GM18511 (cell line): Measurements from ENCODE around the gene MRAP.

ENCODE experiments used
- ATAC-seq: cut with Tn5 transposase; IDR thresholded peaks from one replicate; pipeline ENCODE4 v1.9.1; 2021; ENCODE audit warnings: mild to moderate bottlenecking, moderate library complexity; ENCODE audit not compliant: unreplicated experiment

The MRAP gene

GRCh38 chr21:32321480-32321879 lies 22.8 kb downstream of the MRAP start:
- no peak for ATAC-seq

- ATAC-seq: no peak
Measured at GRCh38 chr21:32322103-32322502, 23.4 kb downstream of the MRAP start.

- no peak for ATAC-seq
Measured at GRCh38 chr21:32322676-32323075, 24.0 kb downstream of the MRAP start.

DNA sequence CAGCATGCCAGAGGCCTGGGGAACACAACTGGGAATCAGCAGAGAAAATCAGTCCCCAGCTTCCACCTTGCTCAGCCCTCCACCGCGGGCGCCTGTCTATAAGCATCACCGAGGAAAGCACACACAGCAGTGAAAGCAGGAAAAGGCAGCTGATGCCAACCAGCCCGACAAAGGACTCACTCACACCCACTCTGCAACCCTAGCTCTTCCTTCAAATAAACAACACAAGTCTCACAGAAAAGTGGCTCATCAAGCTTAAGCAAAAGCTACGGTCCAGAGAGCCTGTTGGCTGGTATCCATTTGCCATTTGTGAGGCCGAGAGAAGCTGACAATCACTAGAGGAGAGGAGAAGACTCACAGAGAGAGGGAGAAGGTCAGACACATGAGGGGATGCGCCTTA lies 27.1 kb downstream of the MRAP start:
- no peak for ATAC-seq

GRCh38 chr21:32328595-32328994 lies 29.9 kb downstream of the MRAP start:
- no peak for ATAC-seq

GRCh38 chr21:32329331-32329730 lies 30.7 kb downstream of the MRAP start:
- no peak for ATAC-seq

DNA sequence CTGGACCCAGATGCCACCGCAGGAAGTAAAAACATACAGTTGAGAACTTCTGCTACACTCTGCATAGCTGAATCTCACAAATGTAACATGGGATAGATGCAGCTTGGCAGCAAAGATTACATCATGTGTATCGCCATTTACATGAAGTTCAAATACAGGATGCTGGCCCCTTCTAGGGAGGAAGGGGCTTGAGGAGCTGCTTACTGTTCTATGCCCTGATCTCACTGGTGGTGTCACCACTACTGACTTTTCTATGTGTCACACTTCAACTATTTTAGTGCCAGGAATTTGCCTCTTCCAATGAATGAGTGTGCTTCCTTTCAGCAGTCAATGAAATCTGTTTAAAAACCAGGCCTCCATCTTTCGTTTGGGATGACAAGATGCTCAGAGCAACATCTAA lies 31.1 kb downstream of the MRAP start:
- no peak for ATAC-seq

DNA sequence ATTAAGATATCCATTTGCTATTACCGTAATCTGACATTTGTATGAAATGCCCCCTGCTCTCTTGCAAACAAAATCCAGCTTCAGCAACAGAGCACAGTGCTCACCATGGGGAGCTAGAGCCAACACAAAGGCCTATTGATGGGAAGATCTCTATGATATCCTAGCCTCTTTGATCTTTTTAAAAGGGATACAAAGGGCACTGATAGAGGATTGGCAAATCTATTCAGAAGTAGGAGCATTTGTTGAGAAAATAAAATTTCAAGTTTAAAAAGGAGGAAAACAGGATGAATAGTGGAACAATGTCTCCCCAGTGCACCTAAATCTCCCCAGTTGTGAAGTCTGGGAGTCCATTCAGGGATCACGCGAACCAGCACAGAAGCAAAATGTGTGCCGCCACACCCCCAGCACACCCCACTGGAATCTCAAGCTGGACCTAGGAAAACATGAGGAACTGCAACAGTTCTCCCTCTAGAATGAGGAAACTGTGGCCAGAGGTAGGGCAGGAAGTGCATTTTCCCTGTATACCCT lies 32.2 kb downstream of the MRAP start:
- ATAC-seq: no peak

- ATAC-seq: no peak
Measured at GRCh38 chr21:32331444-32332305, 33.0 kb downstream of the MRAP start.

DNA sequence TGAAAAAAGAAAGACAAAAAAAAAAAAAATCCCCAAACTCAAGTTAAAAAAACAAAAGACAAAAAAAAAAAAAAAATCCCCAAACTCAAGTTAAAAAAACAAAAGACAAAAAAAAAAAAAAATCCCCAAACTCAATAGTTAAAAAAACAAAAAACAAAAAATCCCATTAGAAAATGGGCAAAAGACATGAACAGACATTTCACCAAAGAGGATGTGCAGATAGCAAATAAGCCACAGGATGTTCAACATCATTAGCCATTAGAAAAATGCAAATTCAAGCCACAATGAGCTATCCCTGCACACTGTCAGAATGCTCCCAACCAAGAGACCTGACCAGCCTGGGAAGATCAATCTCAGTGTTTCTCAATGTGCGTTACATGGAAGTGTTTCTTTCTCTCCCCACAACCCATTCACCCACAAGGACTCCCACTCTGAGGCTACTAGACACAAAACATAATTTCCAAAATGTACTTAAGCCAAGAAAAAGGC lies 33.9 kb downstream of the MRAP start:
- ATAC-seq: no peak

DNA sequence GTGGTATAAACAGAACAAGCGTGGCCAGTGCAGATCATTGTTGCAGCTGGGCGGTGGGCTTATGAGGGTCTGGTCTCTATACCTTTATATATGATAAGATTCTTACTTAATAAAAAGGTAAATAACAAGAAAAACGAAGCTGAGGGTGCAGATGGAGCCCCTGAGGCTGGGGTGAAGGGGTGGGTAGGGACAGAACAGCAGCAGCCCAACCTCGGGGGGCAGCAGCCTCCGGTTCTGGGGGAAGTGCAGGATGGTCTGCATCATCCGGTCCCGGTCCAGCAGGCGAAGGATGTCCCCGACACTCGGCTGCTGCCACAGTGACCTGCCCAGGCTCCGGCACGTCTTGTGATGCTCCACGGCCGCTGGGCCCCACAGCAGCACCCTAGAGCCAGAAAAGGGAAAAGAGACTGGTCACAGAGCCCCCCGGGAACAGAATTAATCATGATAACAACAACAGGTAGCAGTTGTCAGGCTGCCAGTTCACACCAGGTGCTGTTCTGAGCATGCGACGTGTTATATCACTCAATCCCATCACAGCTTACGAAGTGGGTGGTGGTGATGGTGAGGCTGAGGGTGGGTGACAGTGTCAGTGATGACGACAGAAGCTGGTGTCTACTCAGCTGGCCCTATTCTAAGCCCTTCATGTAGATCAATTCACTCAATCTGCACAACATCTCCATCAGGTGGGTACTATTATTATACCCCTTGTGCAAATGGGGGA lies 35.5 kb downstream of the MRAP start:
- no peak for ATAC-seq

GRCh38 chr21:32334980-32335531 lies 36.4 kb downstream of the MRAP start:
- ATAC-seq: no peak

DNA sequence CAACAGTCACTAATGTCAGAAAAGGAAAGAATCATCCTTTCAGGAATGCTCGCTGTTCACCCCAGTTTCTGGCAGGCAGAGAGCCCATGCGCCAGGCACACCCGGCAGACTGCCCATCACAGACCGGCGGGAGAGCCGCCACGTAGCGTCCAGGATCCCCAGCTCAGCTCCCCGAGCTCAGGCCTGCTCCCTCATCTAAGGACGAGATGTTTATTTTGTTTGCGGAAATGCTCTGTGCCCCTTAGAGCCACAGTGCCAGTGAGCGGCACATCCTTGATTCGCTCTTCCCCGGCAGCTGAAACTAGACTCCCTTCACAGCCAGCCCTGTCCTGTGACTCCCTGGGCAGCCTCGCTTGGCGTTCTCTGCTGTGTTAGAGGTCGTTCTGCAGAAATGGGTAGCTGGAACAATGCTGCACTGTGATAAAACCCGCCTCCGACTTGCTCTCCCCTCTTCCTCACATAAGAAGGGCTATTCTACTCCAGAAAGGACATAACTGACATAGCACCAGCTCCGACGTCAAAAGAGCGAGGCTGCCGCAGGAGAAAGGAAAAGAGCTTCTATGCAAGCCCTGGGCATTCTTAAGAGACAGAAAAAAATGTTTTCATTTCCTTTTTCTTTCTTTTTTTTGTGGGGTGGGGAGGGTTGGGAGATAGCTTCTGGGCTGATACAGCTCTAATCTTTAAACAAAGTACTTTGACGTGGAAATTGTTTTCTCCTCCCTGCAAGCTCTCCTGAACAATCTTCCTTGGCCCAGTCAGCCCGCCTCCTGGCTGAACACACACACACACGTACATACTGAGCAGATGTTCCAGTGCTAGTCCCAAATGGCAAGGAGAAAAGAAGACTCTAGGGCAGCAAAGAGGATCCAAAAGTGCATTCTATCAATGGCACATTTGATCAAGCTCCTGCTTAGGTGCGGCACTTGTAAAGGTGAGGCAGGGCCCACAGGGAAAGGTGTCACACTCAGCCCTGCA lies 37.2 kb downstream of the MRAP start:
- no peak for ATAC-seq

DNA sequence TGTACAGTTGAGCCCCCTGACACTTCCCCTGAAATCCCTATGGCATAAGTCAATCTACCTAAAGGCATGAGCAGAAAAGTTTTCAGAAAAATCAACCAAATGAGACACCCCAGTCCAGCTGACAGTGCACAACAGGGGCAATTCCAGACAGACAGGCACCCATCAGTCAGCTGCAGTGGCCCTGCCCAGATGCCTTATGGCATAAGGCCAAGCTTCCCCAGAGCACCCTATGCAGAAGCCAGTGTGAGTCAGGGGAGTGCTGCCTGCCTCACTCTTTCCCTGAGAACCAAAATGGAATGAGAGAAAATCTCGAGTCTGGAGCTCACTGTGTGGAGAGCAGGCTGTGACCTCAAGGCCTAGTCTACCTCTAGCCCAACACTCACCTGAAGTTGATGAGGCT lies 38.1 kb downstream of the MRAP start:
- no peak for ATAC-seq

- no peak for ATAC-seq
Measured at GRCh38 chr21:32337206-32337605, 38.6 kb downstream of the MRAP start.

DNA sequence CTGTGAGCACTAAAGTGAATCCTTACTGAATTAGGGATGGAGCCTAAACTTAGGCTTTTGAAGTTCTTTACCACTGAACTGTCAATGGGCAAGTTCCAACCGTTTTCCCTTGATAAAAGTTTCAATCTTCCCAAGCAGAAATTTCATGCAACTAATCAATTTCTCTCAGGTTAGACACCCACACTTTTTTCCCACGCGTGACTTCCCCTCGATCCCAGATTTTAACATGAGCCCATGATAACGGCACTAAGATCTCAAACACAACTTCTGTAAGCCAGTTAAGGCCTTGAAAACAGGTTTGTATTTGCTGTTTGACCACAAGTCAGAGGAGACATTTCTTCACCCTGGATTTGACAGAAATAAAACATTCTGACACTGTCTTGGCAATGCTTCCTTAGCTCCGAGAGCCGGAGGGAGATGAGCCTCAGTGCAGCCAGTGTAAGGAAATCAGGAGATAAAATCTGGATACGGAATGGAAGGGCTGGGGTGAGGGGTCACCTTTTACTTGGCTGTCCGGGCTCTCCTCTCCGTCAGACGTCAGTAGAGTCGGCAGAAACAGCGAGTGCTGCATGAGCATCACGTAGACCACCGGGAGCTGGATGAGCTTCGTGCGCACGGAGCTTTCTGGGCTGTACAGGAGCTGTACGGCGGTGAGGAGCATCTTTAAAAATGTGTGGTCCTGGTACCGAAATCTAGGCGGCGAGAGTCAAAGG lies 39.7 kb downstream of the MRAP start:
- no peak for ATAC-seq

GRCh38 chr21:32340863-32341848 lies 42.5 kb downstream of the MRAP start:
- no peak for ATAC-seq

DNA sequence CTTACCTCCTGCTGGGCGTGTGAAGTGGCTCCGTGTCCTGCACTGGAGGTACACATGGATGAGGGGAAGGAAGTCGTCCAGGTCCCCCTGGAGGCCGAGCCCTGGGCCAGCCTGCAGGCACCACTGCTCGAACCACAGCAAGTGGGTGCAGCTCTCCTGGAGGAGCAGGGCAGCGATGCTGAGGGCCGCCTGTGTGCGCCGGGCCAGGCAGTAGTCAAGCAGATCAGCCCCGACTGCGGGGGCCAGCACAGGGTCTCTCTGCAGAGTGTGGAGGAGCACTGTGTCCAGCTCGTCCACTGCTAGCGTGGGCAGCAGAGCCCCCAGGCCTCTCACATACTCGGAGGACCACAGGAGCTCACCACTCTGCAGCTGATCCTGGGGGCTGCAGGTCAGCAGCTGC lies 48.3 kb downstream of the MRAP start:
- ATAC-seq: no peak

DNA sequence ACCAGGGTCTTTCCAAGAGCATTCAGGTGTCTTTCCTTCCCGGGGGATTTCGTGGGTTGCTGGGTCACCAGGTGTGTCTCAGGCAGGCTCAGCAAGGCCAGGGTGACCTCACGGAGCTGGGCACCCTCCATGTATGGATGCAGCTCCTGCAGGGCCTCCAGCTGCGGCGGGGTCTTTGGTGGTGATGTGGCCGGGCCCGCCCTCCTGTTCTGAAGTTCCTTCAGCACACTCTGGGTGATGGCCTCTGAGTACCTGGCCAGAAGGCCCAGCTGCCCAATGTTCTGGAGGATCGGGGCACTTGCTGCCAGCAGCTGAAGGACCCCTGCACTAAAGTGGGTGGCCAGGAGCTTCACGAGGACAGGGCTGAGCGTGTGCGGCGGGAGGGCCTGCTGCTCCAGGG lies 48.7 kb downstream of the MRAP start:
- ATAC-seq: no peak
